SW 1271 (cell line): ENCODE measurements around the gene TTLL5.
A peak's percentile ranks its signal among the peaks of the same experiment; 100 is the strongest.

Source experiments
- DNase-seq, 2 experiments: peaks; one replicate each; lab custom pipeline; 2025; lab: John Stamatoyannopoulos, UW

TTLL5 gene

GRCh38 chr14:75702616-75703261, 41.7 kb downstream of the TTLL5 start:
- DNase-seq, result no peak

GRCh38 chr14:75703467-75703866, 42.4 kb downstream of the TTLL5 start:
- DNase-seq, result no peak

GRCh38 chr14:75705014-75705413, 44.0 kb downstream of the TTLL5 start:
- no peak for DNase-seq

GRCh38 chr14:75709207-75709812, 48.3 kb downstream of the TTLL5 start:
- peak in 1 of 2 experiments; percentile 73 for DNase-seq

- peak in 1 of 2 experiments; percentile 32 for DNase-seq
Measured at GRCh38 chr14:75711105-75711795, 50.2 kb downstream of the TTLL5 start.

- peak in 1 of 2 experiments; percentile 23 for DNase-seq
Measured at GRCh38 chr14:75711796-75712211, 50.8 kb downstream of the TTLL5 start.

GRCh38 chr14:75714991-75715390, 53.9 kb downstream of the TTLL5 start:
- no peak for DNase-seq

- no peak for DNase-seq
Measured at GRCh38 chr14:75715926-75716780, 55.1 kb downstream of the TTLL5 start.

- no peak for DNase-seq
Measured at GRCh38 chr14:75717729-75718128, 56.7 kb downstream of the TTLL5 start.

- DNase-seq, result no peak
Measured at GRCh38 chr14:75718199-75718598, 57.2 kb downstream of the TTLL5 start.

- no peak for DNase-seq
Measured at GRCh38 chr14:75720116-75720515, 59.1 kb downstream of the TTLL5 start.

GRCh38 chr14:75720842-75721498, 59.9 kb downstream of the TTLL5 start:
- DNase-seq, result no peak

GRCh38 chr14:75723716-75724115, 62.7 kb downstream of the TTLL5 start:
- no peak for DNase-seq

- no peak for DNase-seq
Measured at GRCh38 chr14:75724414-75725204, 63.6 kb downstream of the TTLL5 start.

GRCh38 chr14:75725481-75725880, 64.4 kb downstream of the TTLL5 start:
- DNase-seq, result no peak

- DNase-seq, result no peak
Measured at GRCh38 chr14:75726321-75726720, 65.3 kb downstream of the TTLL5 start.

- no peak for DNase-seq
Measured at GRCh38 chr14:75727124-75727523, 66.1 kb downstream of the TTLL5 start.

- no peak for DNase-seq
Measured at GRCh38 chr14:75732888-75733287, 71.8 kb downstream of the TTLL5 start.

GRCh38 chr14:75734854-75735253, 73.8 kb downstream of the TTLL5 start:
- no peak for DNase-seq

GRCh38 chr14:75736845-75737485, 75.9 kb downstream of the TTLL5 start:
- DNase-seq, result no peak
